Measurements from ENCODE around the gene ESYT3. TPM values are rescaled to one million over a fixed set of nuclear protein-coding genes. Genes with fewer than 3 reads are reported as not detected.
"Not testable (repeated sequence)": the region's sequence is repeated elsewhere in the genome, so short reads cannot be mapped to it uniquely, and the experiment has no call there.

ESYT3 gene
- total RNA-seq, 5 donors from 2014 or later (not counting 1 experiment from before 2014, with no cell fraction given), result 0.10 to 0.20 TPM; not detected in 3

- ATAC-seq (replicated peaks in 1 of 4) (no peak), DNase-seq (no peak)
- POLR2A ChIA-PET, result no interaction called here
- no peaks in the 10 kb centered on the region for H3K36me3 Mint-ChIP-seq
- peaks cover 2 to 6% of the 10 kb centered on the region in 2 donors for H3K27me3 Mint-ChIP-seq
- H3K4me1 ChIP-seq (ENCODE audit: control insufficient read depth in 1 of 2, extremely low read depth in 1 of 2, insufficient read depth in 2 of 2, low read length in 2 of 2), result no peaks in the 10 kb centered on the region
- H3K4me3 ChIP-seq (ENCODE audit: control insufficient read depth in 1 of 2, extremely low read depth in 1 of 2, low read length in 1 of 2), result no peak overlapping the region
- H3K9me3 ChIP-seq, result no peaks in the 10 kb centered on the region
- CTCF ChIA-PET, result no interaction called here
- no peaks in the 10 kb centered on the region for H3K9me3 Mint-ChIP-seq
- H3K27me3 ChIP-seq (replicated peaks in 1 of 2; ENCODE audit: control insufficient read depth in 2 of 2, extremely low read depth in 1 of 2, insufficient read depth in 2 of 2, low read length in 1 of 2), result peaks cover 0 to 8% of the 10 kb centered on the region in 2 experiments
- WGBS (ENCODE audit: insufficient coverage), result no CpG with 5 or more reads among the region's 7 CpGs
- H3K4me1 Mint-ChIP-seq, result no peaks in the 10 kb centered on the region
- H3K27ac Mint-ChIP-seq, result no peak overlapping the region
- H3K4me3 Mint-ChIP-seq, result no peak overlapping the region
- no peaks in the 10 kb centered on the region for H3K36me3 ChIP-seq (ENCODE audit: control insufficient read depth in 2 of 2, extremely low read depth in 1 of 2, insufficient read depth in 1 of 2, low read length in 1 of 2)
- no peak overlapping the region for H3K27ac ChIP-seq (ENCODE audit: low read length)
Measured at GRCh38 chr3:138450181-138450580, 15.8 kb downstream of the ESYT3 start.

- H3K9me3 ChIP-seq, result no peaks in the 10 kb centered on the region
- H3K27me3 Mint-ChIP-seq, result peaks cover 2 to 6% of the 10 kb centered on the region in 2 donors
- H3K36me3 Mint-ChIP-seq, result no peaks in the 10 kb centered on the region
- ChIA-PET CTCF (no interaction called here), POLR2A (no interaction called here)
- 47% methylated on average over 3 of the region's 6 CpGs for WGBS (ENCODE audit: insufficient coverage)
- H3K36me3 ChIP-seq (ENCODE audit: control insufficient read depth in 2 of 2, extremely low read depth in 1 of 2, insufficient read depth in 1 of 2, low read length in 1 of 2), result no peaks in the 10 kb centered on the region
- ATAC-seq (replicated peaks in 1 of 4), result no peak
- no peak overlapping the region for H3K4me3 ChIP-seq (ENCODE audit: control insufficient read depth in 1 of 2, extremely low read depth in 1 of 2, low read length in 1 of 2)
- peaks cover 0 to 2% (median 2%) of the 10 kb centered on the region in 3 donors for H3K4me1 Mint-ChIP-seq
- no peak for DNase-seq
- H3K4me1 ChIP-seq (ENCODE audit: control insufficient read depth in 1 of 2, extremely low read depth in 1 of 2, insufficient read depth in 2 of 2, low read length in 2 of 2), result peaks cover 0 to 2% of the 10 kb centered on the region in 2 experiments
- no peak overlapping the region for H3K27ac Mint-ChIP-seq
- peaks cover 0 to 8% of the 10 kb centered on the region in 2 experiments for H3K27me3 ChIP-seq (replicated peaks in 1 of 2; ENCODE audit: control insufficient read depth in 2 of 2, extremely low read depth in 1 of 2, insufficient read depth in 2 of 2, low read length in 1 of 2)
- no peaks in the 10 kb centered on the region for H3K9me3 Mint-ChIP-seq
- H3K27ac ChIP-seq (ENCODE audit: low read length), result no peak overlapping the region
- H3K4me3 Mint-ChIP-seq, result no peak overlapping the region
Measured at GRCh38 chr3:138450704-138451424, 16.4 kb downstream of the ESYT3 start.

GRCh38 chr3:138451595-138452162 lies 17.3 kb downstream of the ESYT3 start:
- Mint-ChIP-seq H3K36me3 (no peaks in the 10 kb centered on the region), H3K9me3 (no peaks in the 10 kb centered on the region), H3K4me3 (no peak overlapping the region), H3K27ac (no peak overlapping the region), H3K27me3 (peaks cover 2 to 6% of the 10 kb centered on the region in 2 donors), H3K4me1 (peaks cover 0 to 9% (median 6%) of the 10 kb centered on the region in 3 donors)
- WGBS (ENCODE audit: insufficient coverage), result 90% methylated on average over 30 of the region's 43 CpGs
- ATAC-seq (replicated peaks in 1 of 4) (no peak), DNase-seq (no peak)
- Histone ChIP-seq H3K36me3 (ENCODE audit: control insufficient read depth in 2 of 2, extremely low read depth in 1 of 2, insufficient read depth in 1 of 2, low read length in 1 of 2) (no peaks in the 10 kb centered on the region), H3K4me3 (ENCODE audit: control insufficient read depth in 1 of 2, extremely low read depth in 1 of 2, low read length in 1 of 2) (no peak overlapping the region), H3K27me3 (replicated peaks in 1 of 2; ENCODE audit: control insufficient read depth in 2 of 2, extremely low read depth in 1 of 2, insufficient read depth in 2 of 2, low read length in 1 of 2) (peaks cover 0 to 13% of the 10 kb centered on the region in 2 experiments), H3K27ac (ENCODE audit: low read length) (no peak overlapping the region), H3K9me3 (no peaks in the 10 kb centered on the region), H3K4me1 (ENCODE audit: control insufficient read depth in 1 of 2, extremely low read depth in 1 of 2, insufficient read depth in 2 of 2, low read length in 2 of 2) (peaks cover 0 to 8% of the 10 kb centered on the region in 2 experiments)
- CTCF ChIA-PET, result no interaction called here
- POLR2A ChIA-PET, result no interaction called here

- Mint-ChIP-seq H3K27ac (no peak overlapping the region), H3K9me3 (no peaks in the 10 kb centered on the region), H3K4me1 (peaks cover 0 to 11% (median 6%) of the 10 kb centered on the region in 3 donors), H3K27me3 (peaks cover 2 to 6% of the 10 kb centered on the region in 2 donors), H3K4me3 (no peak overlapping the region), H3K36me3 (no peaks in the 10 kb centered on the region)
- DNase-seq (no peak), ATAC-seq (replicated peaks in 1 of 4) (no peak)
- Histone ChIP-seq H3K4me1 (ENCODE audit: control insufficient read depth in 1 of 2, extremely low read depth in 1 of 2, insufficient read depth in 2 of 2, low read length in 2 of 2) (peaks cover 0 to 8% of the 10 kb centered on the region in 2 experiments), H3K27me3 (replicated peaks in 1 of 2; ENCODE audit: control insufficient read depth in 2 of 2, extremely low read depth in 1 of 2, insufficient read depth in 2 of 2, low read length in 1 of 2) (peaks cover 0 to 15% of the 10 kb centered on the region in 2 experiments), H3K4me3 (ENCODE audit: control insufficient read depth in 1 of 2, extremely low read depth in 1 of 2, low read length in 1 of 2) (no peak overlapping the region), H3K9me3 (no peaks in the 10 kb centered on the region), H3K36me3 (ENCODE audit: control insufficient read depth in 2 of 2, extremely low read depth in 1 of 2, insufficient read depth in 1 of 2, low read length in 1 of 2) (no peaks in the 10 kb centered on the region), H3K27ac (ENCODE audit: low read length) (no peak overlapping the region)
- WGBS (ENCODE audit: insufficient coverage), result 80% methylated on average over 4 of the region's 6 CpGs
- POLR2A ChIA-PET, result no interaction called here
- CTCF ChIA-PET, result no interaction called here
Measured at GRCh38 chr3:138452436-138452835, 18.0 kb downstream of the ESYT3 start.

GRCh38 chr3:138453940-138454339 lies 19.5 kb downstream of the ESYT3 start:
- H3K9me3 Mint-ChIP-seq; H3K4me3 Mint-ChIP-seq; POLR2A ChIA-PET; ATAC-seq (replicated peaks in 1 of 4); H3K36me3 ChIP-seq (ENCODE audit: control insufficient read depth in 2 of 2, extremely low read depth in 1 of 2, insufficient read depth in 1 of 2, low read length in 1 of 2); H3K27ac Mint-ChIP-seq; H3K27ac ChIP-seq (ENCODE audit: low read length); H3K4me1 ChIP-seq (ENCODE audit: control insufficient read depth in 1 of 2, extremely low read depth in 1 of 2, insufficient read depth in 2 of 2, low read length in 2 of 2); H3K27me3 Mint-ChIP-seq; H3K9me3 ChIP-seq; H3K4me3 ChIP-seq (ENCODE audit: control insufficient read depth in 1 of 2, extremely low read depth in 1 of 2, low read length in 1 of 2); DNase-seq; CTCF ChIA-PET; H3K36me3 Mint-ChIP-seq: not testable (repeated sequence)
- WGBS (ENCODE audit: insufficient coverage), result 76% methylated on average over 7 of the region's 8 CpGs
- peaks cover 0 to 11% (median 6%) of the 10 kb centered on the region in 3 donors for H3K4me1 Mint-ChIP-seq
- H3K27me3 ChIP-seq (replicated peaks in 1 of 2; ENCODE audit: control insufficient read depth in 2 of 2, extremely low read depth in 1 of 2, insufficient read depth in 2 of 2, low read length in 1 of 2), result peaks cover 0 to 15% of the 10 kb centered on the region in 2 experiments

- Mint-ChIP-seq H3K4me3 (no peak overlapping the region), H3K27ac (no peak overlapping the region), H3K36me3 (no peaks in the 10 kb centered on the region)
Measured at GRCh38 chr3:138455801-138456716, 21.6 kb downstream of the ESYT3 start.

More at GRCh38 chr3:138455801-138456716, 21.6 kb downstream of the ESYT3 start:
- WGBS (ENCODE audit: insufficient coverage), result 70% methylated on average over 10 of the region's 13 CpGs
- Mint-ChIP-seq H3K27me3 (peaks cover 2 to 6% of the 10 kb centered on the region in 2 donors), H3K9me3 (no peaks in the 10 kb centered on the region), H3K4me1 (peaks cover 0 to 11% (median 6%) of the 10 kb centered on the region in 3 donors)
- H3K9me3 ChIP-seq, result no peaks in the 10 kb centered on the region
- no peaks in the 10 kb centered on the region for H3K36me3 ChIP-seq (ENCODE audit: control insufficient read depth in 2 of 2, extremely low read depth in 1 of 2, insufficient read depth in 1 of 2, low read length in 1 of 2)
- DNase-seq (no peak), ATAC-seq (replicated peaks in 1 of 4) (no peak)
- POLR2A ChIA-PET, result no interaction called here
- peaks cover 0 to 28% of the 10 kb centered on the region in 2 experiments for H3K27me3 ChIP-seq (replicated peaks in 1 of 2; ENCODE audit: control insufficient read depth in 2 of 2, extremely low read depth in 1 of 2, insufficient read depth in 2 of 2, low read length in 1 of 2)
- H3K4me1 ChIP-seq (ENCODE audit: control insufficient read depth in 1 of 2, extremely low read depth in 1 of 2, insufficient read depth in 2 of 2, low read length in 2 of 2), result peaks cover 0 to 8% of the 10 kb centered on the region in 2 experiments
- CTCF ChIA-PET, result no interaction called here
- H3K27ac ChIP-seq (ENCODE audit: low read length), result no peak overlapping the region
- H3K4me3 ChIP-seq (ENCODE audit: control insufficient read depth in 1 of 2, extremely low read depth in 1 of 2, low read length in 1 of 2), result no peak overlapping the region

Data from T-cell (primary cell).